ENCODE results near the gene KRT28.

- TF ChIP-seq CTCF (IDR thresholded peaks at IDR 0.05; ENCODE audit: low read depth, low read length) (no peak), EZH2phosphoT487 (IDR thresholded peaks at IDR 0.05; ENCODE audit: low read depth) (no peak)
Measured at GRCh38 chr17:40821536-40821935, 21.8 kb upstream of the KRT28 start.
